Pancreas (tissue), 10 donors: ENCODE results near the gene GPR78. TPM values are rescaled to one million over a fixed set of nuclear protein-coding genes. Genes with fewer than 3 reads are reported as not detected.

Experiments
- ATAC-seq, 4 donors: fragments of 200-7000 bp; cut with Tn5 transposase; one replicate each; pipeline versions ENCODE4 v1.8.0 to v1.9.1; 2020; ENCODE audit warnings: mild to moderate bottlenecking in 4 of 4, moderate library complexity in 4 of 4
- DNase-seq, 6 donors: peaks; one replicate each; pipeline ENCODE4 v3.0.0-alpha.2; 2020
- FAIRE-seq: peaks from 2 replicates; lab custom pipeline; 2012; peaks lifted over from hg19 to GRCh38; lab: Jason Lieb, UNC
- H3K27ac ChIP-seq, 4 donors: fragments of 200-600 bp; sonication (generic); 1 replicate in 3 of 4; 2 replicates in 1 of 4; pipeline versions ENCODE4 v1.5.0 to v1.8.0; 2020
- H3K27me3 ChIP-seq, 4 donors: fragments of 200-600 bp; one replicate each; pipeline ENCODE4 v1.8.0; 2021
- H3K36me3 ChIP-seq, 3 donors: fragments of 200-600 bp; sonication (generic) in 1 of 3; one replicate each; pipeline versions ENCODE4 v1.5.0 to v1.8.0; 2020 to 2021
- H3K4me1 ChIP-seq, 3 donors: fragments of 200-600 bp; one replicate each; pipeline ENCODE4 v1.8.0; 2021
- H3K4me3 ChIP-seq, 4 donors: fragments of 200-600 bp; sonication (generic) in 2 of 4; one replicate each; pipeline versions ENCODE4 v1.5.0 to v1.8.0; 2020 to 2021
- H3K9me3 ChIP-seq, 4 donors: fragments of 200-600 bp; one replicate each; pipeline ENCODE4 v1.8.0; 2021
- CTCF ChIP-seq, 4 donors: fragments of 200-600 bp; sonication (generic) in 3 of 4; IDR thresholded peaks; one replicate each; pipeline versions ENCODE4 v1.5.0 to v1.8.0; 2021; ENCODE audit warnings: antibody characterized with exemption in 4 of 4
- WGBS, 2 donors: extraction: QIAGEN DNeasy Blood & Tissue Kit; methylation state at CpG; one replicate each; pipeline ENCODE4 v1.1.7; 2013; 5-methylcytosine and 5-hydroxymethylcytosine counted together
- intact Hi-C, 3 donors: fragments of 100-400 bp; cut with DNase I; formaldehyde crosslinking; loops; one replicate each; pipeline versions ENCODE4 v1.11.1 to v1.14.2; 2022
- polyA plus RNA-seq, 2 donors: library from polyadenylated mRNA; stranded (reverse); fragments of 200-250 nt; gene quantifications; one replicate each; pipeline ENCODE4 v1.2.3, GENCODE V29; 2013
- total RNA-seq, 6 donors: library from RNA; stranded (reverse); fragmentation: NEBNext Ultra II Directional in 4 of 6; extraction: Animal tissue kit (Norgen Biotek cat#: 25700) in 4 of 6; gene quantifications; one replicate each; pipeline versions ENCODE4 v1.2.1 to v1.2.4, GENCODE V29; 2021 to 2023
- donor health status: healthy with polysubstance abuse.
- donor health status: DM: no; HTN: no; CAD: no; lungs with moderate emphysema.
- donor health status: DM: no; HTN: no; CAD: no.
- donor health status: control.
- donor health status: control.
- donor health status: Bipolar disorder and iron deficiency.
- donor health status: DM: yes; HTN: yes; CAD: no.
- donor health status: DM: no; HTN: no; CAD: no.
- donor health status: DM: no; HTN: no; CAD: no.
- donor health status: DM: yes; HTN: yes; CAD: no.

The GPR78 gene
- total and polyA plus RNA-seq, 8 donors, result 0.02 to 0.04 TPM; not detected in 6

GRCh38 chr4:8615921-8616787 lies 36.0 kb downstream of the GPR78 start:
- peak in 3 of 6 donors; percentile 5 to 44 (median 35) for DNase-seq
- Histone ChIP-seq H3K4me1 (no peaks in the 10 kb centered on the region), H3K9me3 (no peaks in the 10 kb centered on the region), H3K27ac (no peak overlapping the region), H3K36me3 (no peaks in the 10 kb centered on the region), H3K27me3 (no peaks in the 10 kb centered on the region), H3K4me3 (no peak overlapping the region)
- intact Hi-C loops, result loop anchor here in 1 of 3 donors (10.0 kb wide), 1 partner anchor 269 kb away; no protein-coding TSS in a partner anchor
- no peak for ATAC-seq
- TF ChIP-seq CTCF (IDR thresholded peaks at IDR 0.05), result no peak
- FAIRE-seq, result no peak
- 52 to 61% methylated on average over 26 of the region's 26 CpGs for WGBS, 2 donors

- WGBS, 2 donors, result 50 to 54% methylated on average over 16 of the region's 16 CpGs
- no peak for TF ChIP-seq CTCF (IDR thresholded peaks at IDR 0.05)
- Histone ChIP-seq H3K36me3 (no peaks in the 10 kb centered on the region), H3K27ac (no peak overlapping the region), H3K4me3 (no peak overlapping the region), H3K9me3 (no peaks in the 10 kb centered on the region), H3K4me1 (no peaks in the 10 kb centered on the region), H3K27me3 (no peaks in the 10 kb centered on the region)
- intact Hi-C loops, result loop anchor here in 1 of 3 donors (10.0 kb wide), 1 partner anchor 268 kb away; no protein-coding TSS in a partner anchor
- no peak for FAIRE-seq
- peak in 3 of 6 donors; percentile 1 to 38 (median 28) for DNase-seq
- ATAC-seq, result no peak
Measured at GRCh38 chr4:8616831-8617230, 36.6 kb downstream of the GPR78 start.

GRCh38 chr4:8617486-8618040 lies 37.4 kb downstream of the GPR78 start:
- intact Hi-C loops, result loop anchor here in 1 of 3 donors (10.0 kb wide), 1 partner anchor 267 kb away; no protein-coding TSS in a partner anchor
- 46 to 58% methylated on average over 21 of the region's 21 CpGs for WGBS, 2 donors
- no peak for FAIRE-seq
- no peaks in the 10 kb centered on the region for H3K9me3 ChIP-seq
- H3K4me1 ChIP-seq, result no peaks in the 10 kb centered on the region
- H3K4me3 ChIP-seq, result no peak overlapping the region
- H3K27ac ChIP-seq, result no peak overlapping the region
- H3K36me3 ChIP-seq, result no peaks in the 10 kb centered on the region
- ATAC-seq, result no peak
- peak in 3 of 6 donors; percentile 11 to 43 (median 24) for DNase-seq
- H3K27me3 ChIP-seq, result no peaks in the 10 kb centered on the region
- TF ChIP-seq CTCF (IDR thresholded peaks at IDR 0.05), result no peak

GRCh38 chr4:8618421-8618820 lies 38.2 kb downstream of the GPR78 start:
- intact Hi-C loops, result loop anchor here in 1 of 3 donors (10.0 kb wide), 1 partner anchor 266 kb away; no protein-coding TSS in a partner anchor
- Histone ChIP-seq H3K9me3 (no peaks in the 10 kb centered on the region), H3K27ac (no peak overlapping the region), H3K27me3 (no peaks in the 10 kb centered on the region), H3K4me3 (no peak overlapping the region), H3K4me1 (no peaks in the 10 kb centered on the region), H3K36me3 (no peaks in the 10 kb centered on the region)
- DNase-seq (peak in 3 of 6 donors; percentile 5 to 49 (median 30)), FAIRE-seq (no peak), ATAC-seq (no peak)
- 55 to 68% methylated on average over 15 of the region's 15 CpGs for WGBS, 2 donors
- TF ChIP-seq CTCF (IDR thresholded peaks at IDR 0.05), result no peak
